ENCODE measurements around the gene TUBE1. TPM values are rescaled to one million over a fixed set of nuclear protein-coding genes. Genes with fewer than 3 reads are reported as not detected.
"Not testable (repeated sequence)": the region's sequence is repeated elsewhere in the genome, so short reads cannot be mapped to it uniquely, and the experiment has no call there.

Gene TUBE1
- total RNA-seq, 1 donor from 2014 or later = 21.6 TPM

DNA sequence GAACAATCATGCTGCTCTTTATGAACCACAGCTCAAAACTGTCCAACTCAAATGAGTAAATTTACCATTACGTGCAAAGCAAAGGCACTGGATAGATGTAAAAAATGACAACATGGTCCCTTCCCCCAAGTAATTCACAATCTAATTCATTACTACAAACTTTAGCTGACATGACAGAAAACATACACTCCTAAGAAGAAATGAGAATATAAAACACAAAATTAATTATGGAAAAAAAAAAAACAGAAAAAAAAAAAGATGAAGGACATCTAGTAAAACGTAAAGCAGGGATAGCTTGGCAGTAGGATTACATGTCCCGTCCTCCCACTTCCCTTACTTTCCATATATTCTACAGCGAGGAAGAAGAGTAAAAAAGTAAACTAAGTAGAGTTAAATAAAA is 5.7 kb downstream of the TUBE1 start:
- no peak for DNase-seq (ENCODE audit: low spot score)

DNA sequence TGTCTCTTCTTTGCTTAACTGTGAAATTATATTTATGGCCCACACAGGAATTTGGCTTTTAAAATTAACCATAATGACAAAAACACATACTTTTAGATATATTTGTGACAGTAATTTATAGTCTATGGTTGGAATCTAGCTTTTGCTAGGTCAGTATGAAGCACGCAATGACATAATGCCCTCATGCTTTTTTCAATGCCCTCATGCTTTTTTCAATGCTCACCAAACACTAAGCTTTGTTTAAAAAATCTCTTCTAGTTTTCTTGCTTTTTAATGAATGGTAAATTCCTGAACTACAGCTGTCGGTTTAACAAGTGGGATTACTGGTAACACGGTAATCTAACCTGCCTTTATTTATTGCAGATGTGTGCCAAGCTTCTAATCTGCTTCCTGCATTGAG is 20.7 kb downstream of the TUBE1 start:
- intact Hi-C loops (cut with DNase I) = no loop called here
- no peak for DNase-seq (ENCODE audit: low spot score)

More for the DNA sequence above, 5.7 kb downstream of the TUBE1 start:
- intact Hi-C loops (cut with DNase I) = loop anchor here (10.0 kb wide), 1 partner anchor 203 kb away; no protein-coding TSS in a partner anchor

DNA sequence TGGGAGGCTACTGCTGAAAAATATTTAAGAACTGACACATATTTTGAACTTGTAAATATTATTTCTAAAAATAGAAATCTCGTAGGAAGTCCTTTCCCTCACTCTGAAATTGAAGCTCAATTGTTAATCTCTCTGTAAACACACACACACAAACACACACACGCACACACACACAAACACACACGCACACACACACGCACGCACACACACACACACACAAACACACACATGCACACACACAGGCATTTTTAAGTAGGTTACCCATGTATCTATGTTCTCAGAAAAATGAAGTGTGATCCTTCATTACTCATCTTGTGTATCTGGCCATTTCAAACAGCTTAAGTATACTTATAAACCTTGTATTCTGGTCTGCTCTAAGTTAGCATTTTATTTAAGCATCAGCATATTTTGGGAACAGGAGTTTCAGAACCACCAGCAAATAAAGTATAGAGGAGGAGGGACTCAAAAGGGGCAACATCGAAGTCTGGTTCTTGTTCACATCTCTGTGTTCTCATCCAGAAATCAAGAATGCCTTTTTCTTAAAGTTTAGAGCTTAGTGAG is 21.8 kb downstream of the TUBE1 start:
- no peak for DNase-seq (ENCODE audit: low spot score)
- intact Hi-C loops (cut with DNase I) = no loop called here

DNA sequence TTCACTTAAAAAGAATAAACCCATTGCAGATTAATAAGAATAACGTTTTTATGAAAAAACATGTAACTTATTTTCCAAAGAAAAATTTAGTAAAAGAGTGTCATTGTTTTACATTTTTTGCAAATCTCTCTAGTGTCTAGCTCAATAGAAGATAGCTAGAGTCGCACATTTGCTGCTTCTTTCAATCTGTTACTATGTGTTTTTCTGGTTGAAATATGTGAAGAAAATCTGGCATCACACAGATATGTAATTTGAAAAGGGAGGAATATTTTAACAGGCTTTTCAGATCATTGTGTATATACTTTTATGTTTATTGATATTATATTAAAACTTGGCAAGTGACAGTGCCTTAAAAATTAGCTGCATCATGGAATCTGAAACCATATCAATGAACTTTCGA is 24.3 kb downstream of the TUBE1 start:
- intact Hi-C loops (cut with DNase I) = no loop called here
- DNase-seq (ENCODE audit: low spot score) = no peak

DNA sequence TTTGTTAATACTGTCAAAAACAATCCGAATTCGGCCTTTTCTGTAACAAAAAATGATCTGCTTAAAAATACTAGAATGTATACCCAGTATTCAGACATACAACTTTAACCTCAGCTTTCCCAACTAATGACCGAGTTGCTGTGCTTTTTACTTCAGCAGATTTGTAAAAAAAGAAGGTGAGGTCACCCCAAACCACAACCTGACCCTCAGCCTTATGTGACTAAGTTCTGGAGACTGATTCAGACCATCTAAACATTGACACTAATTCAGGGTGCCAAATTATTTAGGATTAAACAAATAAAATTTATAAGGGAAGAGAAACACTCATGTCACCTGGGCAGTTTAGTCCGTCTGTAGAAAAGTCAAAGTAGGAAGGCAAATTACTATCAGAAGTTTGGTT is 25.7 kb downstream of the TUBE1 start:
- DNase-seq (ENCODE audit: low spot score) = no peak
- intact Hi-C loops (cut with DNase I) = no loop called here

DNA sequence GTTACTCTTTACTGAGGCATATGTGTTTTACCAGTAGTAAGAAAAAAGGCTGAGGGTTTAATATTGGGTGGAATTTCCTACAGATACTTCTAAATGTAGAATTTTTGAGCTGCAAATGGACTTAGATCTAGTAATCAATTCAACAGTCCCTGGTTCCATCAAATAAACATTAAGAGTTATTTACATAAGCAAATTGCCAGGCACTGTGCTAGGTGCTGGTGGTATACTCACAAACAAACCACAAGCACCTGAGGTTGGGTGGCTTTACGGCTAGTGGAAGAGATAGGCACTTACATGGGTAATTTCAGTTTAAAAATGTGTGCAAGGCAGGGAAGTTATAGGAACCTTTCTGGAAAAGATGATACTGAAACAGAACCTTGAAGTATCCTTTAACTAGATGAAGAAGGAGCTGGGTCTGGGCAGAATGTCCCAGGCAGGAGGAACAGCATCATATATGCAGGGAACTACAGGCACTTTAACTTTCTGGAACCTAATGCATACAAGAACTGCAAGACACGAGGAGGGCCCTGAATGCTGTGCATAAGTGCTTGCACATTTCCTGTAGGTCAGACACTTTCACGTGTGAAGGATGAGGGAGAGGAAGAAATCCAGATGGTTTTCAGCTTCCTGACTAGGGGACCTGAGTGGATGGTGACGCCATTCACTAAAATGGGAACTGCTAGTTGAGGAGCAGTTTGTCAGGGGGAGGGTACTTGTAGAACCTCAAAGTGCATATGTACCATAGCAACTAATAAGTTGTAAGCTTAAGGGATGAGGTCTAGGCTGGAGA is 28.8 kb downstream of the TUBE1 start:
- no peak for DNase-seq (ENCODE audit: low spot score)
- intact Hi-C loops (cut with DNase I) = no loop called here

DNA sequence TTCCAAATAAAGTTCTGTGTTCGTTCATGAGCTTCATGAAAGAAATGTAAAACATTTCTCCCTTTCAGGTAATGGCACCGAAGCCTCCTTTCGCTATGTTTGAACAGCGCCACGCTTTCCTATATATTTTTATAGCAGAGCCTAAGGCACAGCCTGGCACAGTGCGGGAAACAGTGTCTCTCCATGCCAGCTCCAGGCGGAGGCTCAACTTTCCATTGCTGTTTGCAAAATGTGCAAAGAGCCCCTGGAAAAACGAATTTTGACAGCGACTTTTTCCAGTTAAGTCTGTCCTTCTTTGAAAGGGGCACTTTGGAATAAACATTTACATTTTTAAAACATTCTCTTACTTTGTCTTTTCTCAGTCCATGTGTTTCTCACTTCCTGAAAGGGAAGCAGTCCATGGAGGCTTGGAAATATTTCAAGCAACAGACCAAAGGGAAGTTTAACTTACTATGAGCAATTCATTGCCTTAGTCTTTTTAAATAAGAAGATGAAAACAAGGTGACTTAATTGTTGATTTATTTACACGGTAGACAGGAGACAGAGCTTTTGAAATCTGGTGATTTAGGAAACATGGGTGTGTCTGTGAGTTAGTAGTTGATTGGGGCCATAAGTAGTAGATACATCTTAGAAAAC is 32.6 kb downstream of the TUBE1 start:
- intact Hi-C loops (cut with DNase I) = no loop called here
- no peak for DNase-seq (ENCODE audit: low spot score)

DNA sequence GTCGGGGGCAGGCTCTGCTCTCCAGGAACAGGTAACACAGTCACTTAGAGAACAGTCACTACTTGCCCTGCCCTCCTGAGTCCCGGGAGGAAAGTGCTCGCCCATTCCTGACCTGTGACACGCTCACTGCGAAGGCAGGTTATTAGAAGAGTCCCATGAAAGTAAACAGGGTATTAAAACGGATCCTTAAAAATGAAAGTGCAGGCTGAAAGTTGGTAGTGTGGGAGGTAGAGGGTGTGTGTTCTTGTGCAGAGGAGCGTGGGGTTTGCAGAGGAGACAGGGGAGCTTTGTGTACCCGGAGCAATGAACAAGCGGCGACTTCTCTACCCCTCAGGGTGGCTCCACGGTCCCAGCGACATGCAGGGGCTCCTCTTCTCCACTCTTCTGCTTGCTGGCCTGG is 33.3 kb downstream of the TUBE1 start, which contains the start of gene CCN6:
TSS of gene CCN6 (plus strand) at position 104 of the 400 bp plus-strand sequence. CDS start at position 358, 254 bp downstream.
- intact Hi-C loops (cut with DNase I) = no loop called here
- no peak for DNase-seq (ENCODE audit: low spot score)

DNA sequence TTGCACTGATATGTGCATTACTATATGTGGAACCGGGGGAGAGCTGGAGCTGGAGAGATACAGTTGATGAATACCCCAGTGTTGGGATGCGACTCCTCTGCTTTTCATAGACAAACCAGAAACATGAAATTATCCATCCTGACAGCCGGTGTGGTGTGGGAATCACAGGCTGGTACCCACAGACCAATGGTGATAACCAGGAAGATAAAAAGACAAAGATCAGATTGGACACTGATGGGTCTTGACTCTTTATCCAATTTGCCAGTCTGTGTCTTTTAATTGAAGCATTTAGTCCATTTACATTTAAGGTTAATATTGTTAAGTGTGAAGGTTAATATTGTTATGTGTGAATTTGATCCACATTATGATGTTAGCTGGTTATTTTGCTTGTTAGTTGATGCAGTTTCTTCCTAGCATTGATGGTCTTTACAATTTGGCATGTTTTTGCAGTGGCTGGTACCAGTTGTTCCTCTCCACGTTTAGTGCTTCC is 36.0 kb downstream of the TUBE1 start:
- intact Hi-C loops (cut with DNase I); DNase-seq (ENCODE audit: low spot score): not testable (repeated sequence)

DNA sequence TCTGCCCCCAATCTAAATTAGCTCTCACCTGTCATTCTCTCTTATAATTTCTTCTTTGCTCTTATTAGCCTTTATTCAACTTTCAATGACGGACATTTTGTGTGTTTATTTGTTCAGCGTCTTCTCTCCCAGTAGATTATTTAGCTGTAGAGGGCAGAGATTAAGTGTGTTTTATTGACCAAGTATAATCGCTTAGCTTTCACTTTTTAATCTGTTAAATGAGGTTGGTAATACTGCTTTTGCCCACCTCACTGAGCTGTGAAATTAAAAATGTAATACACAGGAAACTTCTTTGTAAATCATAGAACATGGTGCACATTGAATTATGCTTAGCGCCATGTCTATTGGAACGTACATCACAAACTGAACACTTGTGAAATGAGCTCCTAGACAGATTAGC is 36.9 kb downstream of the TUBE1 start:
- DNase-seq (ENCODE audit: low spot score) = no peak
- intact Hi-C loops (cut with DNase I) = no loop called here

DNA sequence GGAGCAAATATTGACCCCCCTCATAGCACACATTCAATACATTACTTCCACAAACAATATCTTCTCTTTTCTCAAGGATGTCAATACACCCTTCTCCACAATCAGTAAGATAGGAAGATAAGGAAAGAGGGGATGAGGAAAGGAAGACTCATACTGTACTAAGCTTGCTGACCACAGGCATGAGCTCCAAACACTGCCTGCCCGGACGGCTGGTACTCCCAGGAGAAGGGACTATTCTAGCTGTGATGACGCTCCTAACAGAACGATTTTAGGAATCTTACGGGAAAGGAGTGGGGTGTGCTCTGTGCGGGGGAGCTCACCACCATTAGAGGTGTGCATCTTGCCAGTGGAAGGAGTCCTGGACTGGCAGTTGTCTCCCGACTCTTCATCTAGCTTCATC is 37.3 kb downstream of the TUBE1 start:
- DNase-seq (ENCODE audit: low spot score) = no peak
- intact Hi-C loops (cut with DNase I) = loop anchor here (10.0 kb wide), 1 partner anchor 565 kb away; the partner anchor contains the start of gene REV3L

DNA sequence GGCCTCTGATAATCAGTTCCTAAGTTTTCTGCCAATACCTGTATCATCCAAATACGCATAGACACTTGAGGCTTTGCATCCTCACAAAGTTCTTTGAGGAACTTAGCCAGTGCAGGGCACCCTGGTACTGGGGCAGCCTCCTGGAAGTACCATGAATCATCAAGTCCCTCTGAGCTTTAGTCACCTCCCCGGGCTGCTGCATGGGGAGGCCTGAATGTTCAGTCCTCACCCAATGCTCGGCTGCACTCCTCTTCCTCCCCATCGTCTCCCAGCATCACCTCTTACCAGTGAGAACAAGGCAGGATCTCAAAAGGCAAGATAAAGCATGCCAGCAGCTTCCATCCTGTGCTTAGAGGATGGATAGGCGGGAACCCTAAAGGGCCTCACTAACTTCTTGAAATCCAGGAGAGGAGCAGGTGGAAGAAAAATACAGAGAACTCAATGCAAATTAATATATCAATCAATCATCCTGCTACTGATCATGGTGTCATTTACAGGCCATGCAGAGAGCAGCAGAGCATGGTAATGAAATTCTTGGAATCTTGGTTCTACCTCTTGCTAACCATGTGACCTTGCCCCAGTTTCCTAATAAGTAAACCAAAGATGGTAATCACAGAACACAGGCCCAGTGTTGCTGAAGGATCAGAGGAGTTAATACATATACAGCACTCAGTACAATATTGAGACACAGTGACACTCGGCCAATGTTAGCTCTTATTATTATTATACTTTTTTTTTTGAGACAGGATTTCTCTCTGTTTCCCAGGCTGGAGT is 38.1 kb downstream of the TUBE1 start:
- DNase-seq (ENCODE audit: low spot score) = no peak
- intact Hi-C loops (cut with DNase I) = loop anchor here (10.0 kb wide), 1 partner anchor 564 kb away; the partner anchor contains the start of gene REV3L

DNA sequence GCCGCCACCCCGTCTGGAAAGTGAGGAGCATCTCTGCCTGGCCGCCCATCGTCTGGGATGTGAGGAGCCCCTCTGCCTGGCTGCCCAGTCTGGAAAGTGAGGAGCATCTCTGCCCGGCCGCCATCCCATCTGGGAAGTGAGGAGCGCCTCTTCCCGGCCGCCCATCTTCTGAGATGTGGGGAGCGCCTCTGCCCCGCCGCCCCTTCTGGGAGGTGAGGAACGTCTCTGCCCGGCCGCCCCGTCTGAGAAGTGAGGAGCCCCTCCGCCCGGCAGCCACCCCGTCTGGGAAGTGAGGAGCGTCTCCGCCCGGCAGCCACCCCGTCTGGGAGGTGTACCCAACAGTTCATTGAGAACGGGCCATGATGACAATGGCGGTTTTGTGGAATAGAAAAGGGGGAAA is 39.8 kb downstream of the TUBE1 start:
- not testable (repeated sequence) for DNase-seq (ENCODE audit: low spot score)
- intact Hi-C loops (cut with DNase I) = loop anchor here (10.0 kb wide), 1 partner anchor 563 kb away; the partner anchor contains the start of gene REV3L

DNA sequence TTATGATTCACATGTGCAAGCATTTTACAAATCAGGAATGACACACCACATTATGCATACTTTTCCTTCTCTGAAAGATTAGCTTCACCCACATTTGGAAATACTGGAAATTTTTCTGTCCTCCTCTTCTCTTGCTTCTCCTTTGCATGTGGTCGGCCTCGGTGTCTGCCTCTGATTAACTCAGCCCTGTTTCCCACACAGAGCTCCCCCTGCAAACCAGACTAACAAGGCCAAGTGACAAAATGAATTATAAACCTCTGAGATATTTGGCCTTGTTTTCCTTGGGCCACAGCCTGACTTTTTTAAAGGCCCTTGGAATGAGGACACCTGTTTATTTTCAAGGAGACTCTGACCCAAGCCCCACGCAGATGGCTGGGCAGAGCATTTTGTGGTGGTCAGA is 42.4 kb downstream of the TUBE1 start:
- DNase-seq (ENCODE audit: low spot score) = no peak
- intact Hi-C loops (cut with DNase I) = loop anchor here (5.0 to 10.0 kb wide), 2 partner anchors 560 to 788 kb away; partner anchors contain the start of gene REV3L

DNA sequence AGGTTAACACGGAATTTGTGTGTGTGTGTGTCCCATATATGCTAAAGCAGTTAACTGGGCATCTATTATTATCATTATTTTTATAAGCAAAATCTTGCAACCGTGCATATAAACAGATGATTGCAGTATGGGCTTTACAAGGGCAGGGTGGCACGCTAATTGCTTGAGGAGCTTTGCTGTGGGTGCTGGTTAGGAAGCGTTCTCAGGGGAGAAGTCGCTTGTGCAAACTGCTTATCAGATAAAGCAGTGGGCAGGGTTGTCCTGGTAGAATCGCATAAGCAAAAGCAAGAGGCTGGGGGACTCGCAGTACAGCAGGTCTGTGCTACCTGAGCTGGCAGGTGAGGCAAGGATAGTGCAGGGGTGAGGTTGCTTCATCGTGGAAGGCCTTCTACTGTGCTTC is 43.1 kb downstream of the TUBE1 start:
- no peak for DNase-seq (ENCODE audit: low spot score)
- intact Hi-C loops (cut with DNase I) = loop anchor here (5.0 to 10.0 kb wide), 2 partner anchors 559 to 787 kb away; partner anchors contain the start of gene REV3L

DNA sequence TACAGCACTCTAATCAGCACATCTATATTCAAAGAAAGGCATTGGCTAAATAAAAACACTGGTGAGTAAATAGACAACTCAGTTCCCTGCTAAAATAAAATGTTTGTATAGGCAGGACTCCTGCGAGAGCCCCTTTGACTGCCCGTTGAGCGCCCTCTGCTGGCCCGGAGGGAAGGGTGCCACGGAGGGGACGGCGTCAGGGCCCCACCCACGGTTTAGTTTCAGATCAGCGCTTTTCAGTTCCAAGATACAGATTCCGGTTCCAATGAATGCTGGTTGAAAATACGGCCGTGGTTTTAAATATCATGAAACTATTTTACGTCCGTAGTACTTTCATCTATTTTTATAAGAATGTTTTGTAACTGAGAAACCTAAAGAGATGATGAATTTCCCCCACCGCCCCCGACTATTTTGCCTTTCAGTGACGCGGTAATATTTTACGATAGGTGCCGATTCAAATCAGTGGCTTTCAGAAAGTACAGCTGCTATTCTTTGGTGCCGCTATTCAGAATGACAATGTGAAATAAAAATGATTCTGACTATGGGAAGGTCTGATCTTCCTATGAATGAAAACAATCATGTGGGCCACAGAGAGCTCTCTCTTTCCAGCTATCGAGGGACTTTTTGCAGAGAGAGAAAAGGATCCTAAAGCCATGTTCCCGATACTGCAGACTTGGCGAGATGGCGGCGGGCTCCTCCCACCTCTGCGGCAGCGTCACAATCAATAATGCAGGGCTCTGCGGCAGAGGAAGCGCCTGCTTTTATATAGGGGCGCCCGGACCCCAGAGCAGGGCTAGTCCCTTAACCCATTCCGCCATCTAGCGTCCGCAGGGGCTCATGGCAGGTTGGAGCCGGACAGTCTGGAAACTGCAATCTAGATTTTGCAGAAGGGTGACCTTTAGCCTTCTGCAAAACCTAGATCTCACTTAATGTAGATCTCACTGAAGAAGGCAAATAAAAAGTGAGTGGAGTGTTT is 44.0 kb downstream of the TUBE1 start:
- intact Hi-C loops (cut with DNase I) = loop anchor here (1.0 to 10.0 kb wide), 4 partner anchors 47 to 786 kb away; partner anchors contain the start of gene REV3L
- peak; percentile 93 for DNase-seq (ENCODE audit: low spot score)

DNA sequence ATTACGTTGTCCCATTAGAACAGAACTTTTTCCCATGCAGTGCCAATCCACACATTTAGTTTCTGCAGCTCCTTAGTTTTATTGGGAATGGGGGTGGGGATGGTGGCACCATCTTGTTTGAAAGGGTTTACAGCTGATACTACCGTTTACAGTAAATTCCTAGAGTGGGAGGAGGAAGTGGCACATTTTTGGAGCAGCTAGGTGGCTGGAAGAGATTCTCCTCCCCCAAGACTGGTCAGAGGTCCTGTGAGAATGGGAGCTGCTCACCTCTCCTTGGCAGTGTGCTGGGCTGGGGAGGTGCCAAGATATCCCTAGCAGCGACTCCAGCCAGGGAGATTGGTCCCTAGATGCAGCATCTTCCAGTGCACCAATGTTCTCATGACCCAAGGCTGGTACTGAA is 45.7 kb downstream of the TUBE1 start:
- DNase-seq (ENCODE audit: low spot score) = no peak
- intact Hi-C loops (cut with DNase I) = loop anchor here (5.0 to 10.0 kb wide), 2 partner anchors 557 to 784 kb away; partner anchors contain the start of gene REV3L

DNA sequence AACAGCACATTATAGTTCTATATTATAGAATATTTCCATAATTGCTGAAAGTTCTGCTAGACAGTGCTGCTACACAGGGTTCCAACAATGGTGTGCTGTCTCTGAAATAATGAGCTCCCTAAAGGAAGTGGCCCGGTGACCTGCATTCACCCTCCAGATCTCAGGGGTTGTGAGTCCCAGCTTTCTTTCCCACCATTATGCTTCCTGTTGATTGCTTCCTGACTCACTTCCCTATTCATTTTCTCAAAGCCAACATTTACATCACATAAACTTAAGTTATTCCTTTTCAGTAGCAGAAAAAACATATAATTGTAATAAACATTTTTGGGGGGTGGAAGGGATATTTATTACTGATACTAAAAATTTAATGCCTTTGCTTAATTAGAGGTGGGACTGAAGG is 46.3 kb downstream of the TUBE1 start:
- DNase-seq (ENCODE audit: low spot score) = no peak
- intact Hi-C loops (cut with DNase I) = loop anchor here (5.0 to 10.0 kb wide), 2 partner anchors 556 to 784 kb away; partner anchors contain the start of gene REV3L

Measured in cardiac septum (tissue), 1 donor.